GM19238 (cell line): Measurements from ENCODE around the gene ACTN3.
"Not testable (repeated sequence)": the region's sequence is repeated elsewhere in the genome, so short reads cannot be mapped to it uniquely, and the experiment has no call there.

Experiments
- DNase-seq: peaks from one replicate; pipeline ENCODE4 v3.0.0; 2011; ENCODE audit warnings: low spot score; ENCODE audit not compliant: insufficient read length

The ACTN3 gene

DNA sequence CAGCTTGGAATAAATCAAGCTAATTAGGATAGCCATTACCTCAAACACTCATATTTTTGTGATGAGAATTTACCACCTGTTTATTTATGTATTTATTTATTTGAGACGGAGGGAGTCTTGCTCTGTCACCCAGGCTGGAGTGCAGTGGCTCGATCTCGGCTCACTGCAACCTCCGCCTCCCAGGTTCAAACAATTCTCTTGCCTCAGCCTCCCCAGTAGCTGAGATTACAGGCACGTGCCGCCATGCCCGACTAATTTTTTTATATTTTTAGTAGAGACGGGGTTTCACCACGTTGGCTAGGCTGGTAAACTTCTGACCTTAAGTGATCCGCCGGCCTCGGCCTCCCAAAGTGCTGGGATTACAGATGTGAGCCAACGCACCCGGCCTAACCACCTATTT is 1.8 kb upstream of the ACTN3 start:
- DNase-seq: not testable (repeated sequence)

DNA sequence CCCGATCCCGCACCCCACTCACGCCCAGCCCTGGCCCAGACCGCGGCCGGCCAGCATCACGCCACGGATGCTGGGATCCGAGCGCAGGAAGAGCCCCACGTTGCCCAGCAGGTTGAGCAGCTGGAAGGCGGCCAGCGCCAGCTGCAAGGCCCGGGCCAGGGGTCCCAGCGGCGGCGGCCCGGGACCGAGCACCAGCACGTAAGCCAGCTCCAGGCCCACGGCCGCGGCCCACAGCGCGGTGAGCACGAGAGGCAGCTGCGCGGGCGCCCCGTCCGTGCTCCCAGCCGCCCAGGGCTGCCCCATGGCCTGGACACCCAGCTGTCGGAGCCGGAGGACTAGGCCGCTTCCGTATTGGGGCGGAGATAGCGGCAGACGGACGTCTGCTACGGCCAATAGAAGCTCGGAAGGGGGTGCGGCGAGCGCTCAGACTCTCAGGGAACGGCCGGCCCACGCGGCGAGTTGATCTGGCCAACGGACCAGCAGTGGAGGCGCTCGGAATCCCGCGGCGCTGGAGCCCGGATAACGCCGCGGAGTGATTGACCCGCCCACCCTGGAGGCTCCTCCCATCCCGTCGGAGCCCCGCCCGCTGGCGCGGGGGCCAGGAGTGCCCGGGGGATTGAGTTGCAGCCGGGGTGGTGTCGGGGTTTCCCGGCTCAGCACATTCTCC is 869 bp upstream of the ACTN3 start, which contains the start of gene ZDHHC24:
ZDHHC24 (minus strand) TSS at position 348 of the 667 bp plus-strand sequence; CDS start at position 303, 45 bp downstream.
- DNase-seq: peak; percentile 95

GRCh38 chr11:66546966-66547661 is 411 bp downstream of the ACTN3 start:
- no peak for DNase-seq

GRCh38 chr11:66547662-66548009 is 933 bp downstream of the ACTN3 start:
- DNase-seq: no peak

GRCh38 chr11:66548041-66548440 is 1.3 kb downstream of the ACTN3 start:
- no peak for DNase-seq

DNA sequence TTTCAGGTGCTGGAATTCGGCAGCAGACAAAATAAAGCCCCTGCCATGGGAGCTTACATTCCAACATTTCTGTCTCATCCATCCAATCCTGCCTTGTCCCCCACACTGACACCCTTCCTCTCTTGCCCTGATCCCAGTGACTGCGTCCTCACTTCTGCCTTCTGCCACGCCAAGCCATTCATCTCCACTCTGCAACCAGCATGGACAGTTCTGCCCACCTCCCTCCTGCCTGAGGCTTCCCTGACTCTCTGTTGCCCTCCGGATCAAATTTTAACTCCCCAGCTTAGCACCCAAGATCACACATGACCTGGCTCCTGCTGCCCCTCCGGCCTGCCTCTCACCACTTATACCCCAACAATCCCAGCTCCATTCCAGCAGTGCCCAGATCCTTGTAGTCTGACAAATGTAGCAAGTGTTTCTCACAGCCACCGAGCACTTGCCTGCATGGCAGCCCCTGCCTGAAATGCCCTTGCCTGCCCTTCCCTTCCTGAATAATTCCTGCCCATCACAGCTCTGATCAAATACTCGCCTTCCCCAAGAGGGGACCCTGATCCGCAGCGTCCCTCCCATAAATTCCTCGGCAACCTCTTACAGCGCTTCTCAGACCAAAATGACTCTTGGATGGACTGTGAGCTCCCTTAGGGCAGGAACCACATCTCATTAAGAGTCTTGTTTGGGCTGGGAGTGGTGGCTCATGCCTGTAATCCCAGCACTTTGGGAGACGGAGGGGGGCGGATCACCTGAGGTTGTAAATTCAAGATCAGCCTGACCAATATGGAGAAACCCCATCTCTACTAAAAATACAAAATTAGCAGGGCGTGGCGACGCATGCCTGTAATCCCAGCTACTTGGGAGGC is 2.3 kb downstream of the ACTN3 start:
- no peak for DNase-seq

DNA sequence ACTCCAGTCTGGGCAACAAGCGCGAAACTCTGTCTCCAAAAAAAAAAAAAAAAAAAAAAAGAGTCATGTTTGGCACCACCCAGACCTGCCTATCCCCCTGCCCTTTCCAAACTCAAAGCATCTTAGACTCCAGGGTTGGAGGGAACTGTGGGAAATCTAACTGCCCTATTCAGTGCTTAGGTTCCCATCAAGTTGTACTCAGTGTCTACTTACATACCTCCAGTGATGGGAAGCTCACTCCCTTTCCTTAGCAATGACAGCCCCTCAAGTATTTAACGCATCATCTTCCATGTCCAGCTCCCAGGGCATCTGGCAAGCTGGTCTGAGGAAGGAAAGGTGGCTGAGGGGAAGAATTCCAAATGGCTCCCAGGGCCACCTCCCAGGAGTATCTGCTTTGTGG is 3.0 kb downstream of the ACTN3 start:
- DNase-seq: no peak

DNA sequence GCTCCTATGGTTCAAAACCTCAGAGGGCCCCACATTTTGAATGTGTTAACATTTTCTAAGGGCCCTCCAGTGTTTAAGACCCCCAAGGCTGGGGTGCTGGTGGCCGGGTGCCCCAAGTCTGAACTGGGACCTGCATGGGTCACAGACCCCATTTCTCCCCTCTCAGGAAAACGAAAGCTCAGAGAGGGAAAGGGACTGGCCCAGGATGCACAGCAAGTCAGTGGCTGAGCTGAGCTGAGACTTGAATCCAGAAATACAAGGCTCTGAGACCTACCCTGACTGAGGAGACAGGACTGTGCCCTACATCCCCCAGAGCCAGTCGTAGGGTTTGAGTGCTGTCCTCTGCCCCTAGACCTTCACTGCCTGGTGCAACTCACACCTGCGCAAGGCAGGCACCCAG is 4.2 kb downstream of the ACTN3 start:
- DNase-seq: no peak

GRCh38 chr11:66554602-66555001 is 7.9 kb downstream of the ACTN3 start:
- DNase-seq: no peak

- no peak for DNase-seq
Observed at GRCh38 chr11:66555416-66555815, 8.7 kb downstream of the ACTN3 start.

GRCh38 chr11:66556086-66556485 is 9.4 kb downstream of the ACTN3 start:
- no peak for DNase-seq

DNA sequence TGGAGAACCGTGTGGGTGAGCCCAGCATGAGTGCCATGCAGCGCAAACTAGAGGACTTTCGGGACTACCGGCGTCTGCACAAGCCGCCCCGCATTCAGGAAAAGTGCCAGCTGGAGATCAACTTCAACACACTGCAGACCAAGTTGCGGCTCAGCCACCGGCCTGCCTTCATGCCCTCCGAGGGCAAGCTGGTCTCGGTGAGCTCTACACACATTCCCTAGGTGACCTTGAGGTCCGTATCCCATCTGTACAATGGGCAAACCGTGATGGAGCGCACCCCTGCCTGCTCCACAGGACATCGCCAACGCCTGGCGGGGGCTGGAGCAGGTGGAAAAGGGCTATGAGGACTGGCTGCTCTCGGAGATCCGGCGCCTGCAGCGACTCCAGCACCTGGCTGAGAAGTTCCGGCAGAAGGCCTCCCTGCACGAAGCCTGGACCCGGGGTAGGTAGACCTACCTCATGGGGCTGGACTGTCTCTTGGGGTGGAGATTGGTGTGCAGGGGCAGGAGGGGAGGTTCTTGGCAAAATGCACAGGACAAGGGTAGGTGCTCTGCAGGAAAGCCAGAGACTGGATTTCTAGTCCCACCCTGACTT is 11.1 kb downstream of the ACTN3 start:
- DNase-seq: no peak

DNA sequence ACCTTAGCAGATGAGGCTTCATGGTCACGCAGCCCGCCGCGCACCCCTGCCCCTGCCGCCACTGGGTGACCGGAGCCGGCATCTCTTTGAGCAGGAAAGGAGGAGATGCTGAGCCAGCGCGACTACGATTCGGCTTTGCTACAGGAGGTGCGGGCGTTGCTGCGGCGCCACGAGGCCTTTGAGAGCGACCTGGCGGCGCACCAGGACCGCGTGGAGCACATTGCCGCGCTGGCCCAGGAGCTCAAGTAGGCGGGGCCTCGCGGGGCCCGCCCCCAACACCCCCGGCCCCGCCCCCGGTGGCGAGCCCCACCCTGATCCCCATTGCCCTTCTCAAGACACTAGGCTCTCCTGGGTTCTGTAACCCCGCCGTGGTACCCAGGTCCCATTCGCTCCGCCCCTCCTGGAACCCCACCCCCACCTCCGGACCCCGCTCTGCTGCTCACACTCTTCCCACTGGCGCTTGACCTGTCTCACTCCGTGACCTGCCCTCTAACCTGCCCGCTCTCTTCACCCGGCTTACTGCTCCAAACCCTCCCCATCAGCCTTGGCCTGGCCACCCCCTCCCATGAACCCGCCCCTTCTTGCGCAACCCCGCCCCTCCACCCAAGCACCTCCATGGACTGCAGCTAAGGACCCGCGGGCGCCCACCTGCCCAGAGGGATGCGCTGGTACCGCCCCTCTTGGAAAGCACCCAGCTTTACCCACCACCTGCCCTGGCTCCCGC is 12.6 kb downstream of the ACTN3 start:
- DNase-seq: no peak

- no peak for DNase-seq
Observed at GRCh38 chr11:66559866-66560676, 13.4 kb downstream of the ACTN3 start.

- DNase-seq: no peak
Observed at GRCh38 chr11:66561178-66561974, 14.7 kb downstream of the ACTN3 start.

GRCh38 chr11:66561975-66562248 is 15.2 kb downstream of the ACTN3 start:
- DNase-seq: no peak

GRCh38 chr11:66562275-66562674 is 15.6 kb downstream of the ACTN3 start:
- DNase-seq: no peak

DNA sequence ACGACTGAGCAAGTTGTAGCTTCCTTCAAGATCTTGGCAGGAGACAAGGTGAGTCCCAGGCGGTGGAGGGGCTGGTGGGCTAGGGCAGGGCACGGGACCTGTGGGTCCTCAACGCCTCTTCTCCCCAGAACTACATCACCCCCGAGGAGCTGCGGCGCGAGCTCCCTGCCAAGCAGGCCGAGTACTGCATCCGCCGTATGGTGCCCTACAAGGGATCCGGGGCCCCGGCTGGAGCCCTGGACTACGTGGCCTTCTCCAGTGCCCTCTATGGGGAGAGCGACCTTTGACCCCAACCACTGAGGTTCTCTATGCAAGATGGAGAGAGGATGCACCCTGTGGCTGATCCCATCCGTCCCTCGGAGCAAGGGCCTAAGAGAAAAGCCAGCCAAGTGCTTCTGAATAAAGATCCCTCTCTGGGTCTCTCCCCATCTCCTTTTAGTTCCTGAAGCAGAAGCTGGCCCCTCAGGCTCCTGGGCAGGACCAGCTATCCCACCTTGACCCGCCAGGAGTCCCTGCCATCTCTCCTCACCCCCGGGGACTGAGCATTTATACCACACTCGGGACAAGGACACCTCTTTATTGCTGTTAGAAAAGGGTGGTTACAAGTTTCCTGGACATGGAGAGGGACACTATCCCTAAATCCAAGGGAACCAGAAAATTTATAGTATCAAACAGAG is 16.3 kb downstream of the ACTN3 start:
- no peak for DNase-seq

DNA sequence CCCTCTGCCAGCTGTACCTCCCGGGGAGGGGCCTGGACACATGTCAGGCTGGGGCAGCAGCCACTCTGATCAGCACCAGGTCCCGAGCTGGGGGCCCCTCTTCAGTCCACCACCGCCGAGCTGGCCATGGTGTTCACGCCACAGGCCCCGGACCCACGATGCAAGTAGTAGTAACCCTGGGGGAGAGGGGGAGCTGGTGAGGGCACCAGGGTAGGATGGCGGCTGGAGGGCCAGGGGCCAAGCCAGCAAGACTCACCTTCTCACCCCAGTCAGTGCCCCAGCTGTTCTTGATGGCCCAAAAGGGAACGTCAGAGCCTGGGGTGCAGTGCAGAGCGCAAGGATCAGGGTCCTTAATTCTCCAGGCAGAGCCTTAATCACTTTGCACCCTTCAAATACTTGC is 17.1 kb downstream of the ACTN3 start:
- DNase-seq: no peak
